GM21529 (cell line): ENCODE measurements around the gene DCDC2.
"Not testable (repeated sequence)": the region's sequence is repeated elsewhere in the genome, so short reads cannot be mapped to it uniquely, and the experiment has no call there.

Source experiments
- ATAC-seq: cut with Tn5 transposase; IDR thresholded peaks from one replicate; pipeline ENCODE4 v1.9.1; 2021; ENCODE audit not compliant: unreplicated experiment

The DCDC2 gene

DNA sequence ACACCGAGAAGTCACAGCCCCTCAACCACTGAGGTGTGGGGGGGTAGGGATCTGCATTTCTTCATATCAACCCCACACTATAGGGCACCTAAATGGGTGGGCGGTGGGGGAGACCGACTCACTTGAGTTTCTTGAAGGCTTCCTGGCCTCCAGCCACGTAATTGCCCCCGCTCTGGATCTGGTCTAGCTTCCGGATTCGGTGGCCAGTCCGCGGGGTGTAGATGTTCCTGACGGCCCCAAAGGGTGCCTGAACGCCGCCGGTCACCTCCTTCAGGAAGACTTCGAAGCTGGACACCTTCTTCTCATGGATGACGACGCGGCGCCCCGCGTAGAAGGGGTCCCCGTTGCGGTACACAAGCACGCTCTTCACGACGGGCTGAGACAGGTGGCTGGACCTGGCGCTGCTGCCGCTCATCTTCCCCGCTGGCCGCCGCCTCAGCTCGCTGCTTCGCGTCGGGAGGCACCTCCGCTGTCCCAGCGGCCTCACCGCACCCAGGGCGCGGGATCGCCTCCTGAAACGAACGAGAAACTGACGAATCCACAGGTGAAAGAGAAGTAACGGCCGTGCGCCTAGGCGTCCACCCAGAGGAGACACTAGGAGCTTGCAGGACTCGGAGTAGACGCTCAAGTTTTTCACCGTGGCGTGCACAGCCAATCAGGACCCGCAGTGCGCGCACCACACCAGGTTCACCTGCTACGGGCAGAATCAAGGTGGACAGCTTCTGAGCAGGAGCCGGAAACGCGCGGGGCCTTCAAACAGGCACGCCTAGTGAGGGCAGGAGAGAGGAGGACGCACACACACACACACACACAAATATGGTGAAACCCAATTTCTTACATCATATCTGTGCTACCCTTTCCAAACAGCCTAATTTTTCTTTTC lies at the start of gene DCDC2:
DCDC2 (minus strand) TSS at position 724 of the 883 bp plus-strand sequence; CDS start at position 415, 309 bp downstream.
- ATAC-seq = no peak

DNA sequence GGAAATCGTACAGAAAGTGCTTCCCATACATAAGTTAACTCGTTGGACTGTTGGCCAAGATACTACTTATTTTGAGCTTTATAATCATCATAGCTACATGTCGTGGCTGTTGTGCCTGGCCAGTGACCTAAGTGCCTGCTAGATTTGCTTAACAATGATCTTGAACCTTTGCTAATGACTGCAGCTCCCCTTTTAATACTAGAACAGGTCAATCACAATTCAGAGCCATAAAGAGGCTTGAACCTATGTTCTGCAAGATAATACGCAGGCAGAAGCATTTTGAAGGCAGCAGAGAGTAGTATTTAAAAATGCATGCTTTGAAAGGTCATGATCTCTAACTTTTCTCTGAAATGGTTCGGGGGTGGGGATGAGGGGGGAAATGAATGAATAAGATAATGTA lies 47.4 kb upstream of the DCDC2 start:
- ATAC-seq = no peak

DNA sequence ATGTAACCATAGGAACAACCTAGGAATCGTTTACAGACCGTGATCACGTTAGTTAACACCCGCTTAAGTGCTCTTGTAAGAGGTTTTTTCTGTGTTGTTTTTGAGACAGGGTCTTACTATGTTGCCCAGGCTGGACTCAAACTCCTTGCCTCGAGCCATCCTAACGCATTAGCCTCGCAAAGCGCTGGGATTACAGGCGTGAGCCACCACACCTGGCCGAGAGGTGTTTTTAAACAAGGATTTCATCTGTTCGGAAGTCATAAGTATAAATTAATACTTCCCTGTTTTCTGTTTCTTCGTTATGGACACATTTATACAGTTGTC lies 45.6 kb upstream of the DCDC2 start:
- ATAC-seq = no peak

DNA sequence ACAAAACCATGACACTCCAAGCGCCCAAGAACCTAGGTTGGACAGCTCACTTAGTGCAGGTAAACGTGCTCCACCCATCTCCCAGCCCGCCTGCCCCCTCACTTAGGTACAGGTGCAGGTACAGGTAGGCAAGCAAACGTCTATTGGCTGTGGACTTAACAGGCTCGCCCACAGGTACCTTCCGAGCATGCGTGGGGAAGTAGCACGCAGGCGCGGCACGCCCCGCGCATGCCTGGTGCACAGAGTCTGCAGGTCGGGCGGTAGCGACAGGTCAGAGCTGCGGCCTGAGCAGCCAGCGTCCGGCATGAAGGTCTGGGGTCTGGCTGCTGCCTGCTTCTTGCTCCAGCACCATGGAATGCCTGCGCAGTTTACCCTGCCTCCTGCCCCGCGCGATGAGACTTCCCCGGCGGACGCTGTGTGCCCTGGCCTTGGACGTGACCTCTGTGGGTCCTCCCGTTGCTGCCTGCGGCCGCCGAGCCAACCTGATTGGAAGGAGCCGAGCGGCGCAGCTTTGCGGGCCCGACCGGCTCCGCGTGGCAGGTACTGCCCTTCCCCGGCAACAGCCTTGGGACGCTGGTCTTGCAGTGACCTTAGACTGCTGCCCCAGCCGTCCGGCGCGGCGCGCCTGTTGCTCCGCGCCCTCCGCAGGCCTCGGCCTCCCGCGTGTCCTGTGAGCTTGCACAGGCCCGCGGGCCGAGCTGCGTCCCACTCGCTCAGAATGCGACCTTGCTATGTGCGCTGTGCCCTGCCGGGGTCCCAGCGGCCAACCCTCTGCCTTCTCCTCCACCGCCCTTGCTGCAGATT lies 45.0 kb upstream of the DCDC2 start, which contains the start of gene MRS2:
MRS2 (plus strand) TSS at position 240 of the 804 bp plus-strand sequence; CDS start at position 351, 111 bp downstream.
- ATAC-seq = peak; percentile 95

DNA sequence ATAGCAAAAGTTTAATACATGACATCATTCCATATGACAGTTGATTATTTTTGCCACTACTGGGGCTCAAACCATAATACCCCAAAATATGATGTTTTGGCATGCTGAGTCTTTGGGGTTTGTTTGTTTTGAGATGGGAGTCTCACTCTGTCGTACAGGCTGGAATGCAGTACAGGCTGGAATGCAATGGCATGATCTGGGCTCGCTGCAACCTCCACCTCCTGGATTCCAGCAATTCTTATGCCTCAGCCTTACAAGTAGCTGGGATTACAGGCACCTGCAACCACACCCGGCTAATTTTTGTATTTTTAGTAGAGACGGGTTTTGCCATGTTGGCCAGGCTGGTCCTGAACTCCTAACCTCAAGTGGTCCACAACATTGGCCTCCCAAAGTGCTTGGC lies 43.6 kb upstream of the DCDC2 start:
- no peak for ATAC-seq

DNA sequence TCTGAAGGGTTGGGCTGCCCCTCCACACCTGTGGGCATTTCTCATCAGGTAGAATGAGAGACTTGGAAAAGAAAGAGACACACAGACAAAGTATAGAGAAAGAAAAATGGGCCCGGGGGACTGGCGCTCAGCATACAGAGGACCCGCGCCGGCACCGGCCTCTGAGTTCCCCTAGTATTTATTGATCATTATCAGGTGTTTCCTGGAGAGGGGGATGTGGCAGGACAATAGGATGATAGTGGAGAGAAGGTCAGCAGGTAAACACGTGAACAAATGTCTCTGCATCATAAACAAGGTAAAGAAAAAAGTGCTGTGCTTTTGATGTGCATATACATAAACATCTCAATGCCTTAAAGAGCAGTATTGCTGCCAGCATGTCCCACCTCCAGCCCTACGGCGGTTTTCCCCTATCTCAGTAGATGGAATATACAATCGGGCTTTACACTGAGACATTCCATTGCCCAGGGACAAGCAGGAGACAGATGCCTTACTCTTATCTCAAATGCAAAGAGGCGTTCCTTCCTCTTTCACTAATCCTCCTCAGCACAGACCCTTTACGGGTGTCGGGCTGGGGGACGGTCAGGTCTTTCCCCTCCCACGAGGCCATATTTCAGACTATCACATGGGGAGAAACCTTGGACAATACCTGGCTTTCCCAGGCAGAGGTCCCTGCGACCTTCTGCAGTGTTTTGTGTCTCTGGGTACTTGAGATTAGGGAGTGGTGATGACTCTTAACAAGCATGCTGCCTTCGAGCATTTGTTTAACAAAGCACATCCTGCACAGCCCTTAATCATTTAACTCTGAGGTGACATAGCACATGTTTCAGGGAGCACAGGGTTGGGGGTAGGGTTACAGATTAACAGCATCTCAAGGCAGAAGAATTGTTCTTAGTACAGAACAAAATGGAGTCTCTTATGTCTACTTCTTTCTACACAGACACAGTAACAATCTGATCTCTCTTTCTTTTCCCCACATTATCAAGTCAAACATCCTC lies 42.5 kb upstream of the DCDC2 start:
- ATAC-seq = not testable (repeated sequence)

DNA sequence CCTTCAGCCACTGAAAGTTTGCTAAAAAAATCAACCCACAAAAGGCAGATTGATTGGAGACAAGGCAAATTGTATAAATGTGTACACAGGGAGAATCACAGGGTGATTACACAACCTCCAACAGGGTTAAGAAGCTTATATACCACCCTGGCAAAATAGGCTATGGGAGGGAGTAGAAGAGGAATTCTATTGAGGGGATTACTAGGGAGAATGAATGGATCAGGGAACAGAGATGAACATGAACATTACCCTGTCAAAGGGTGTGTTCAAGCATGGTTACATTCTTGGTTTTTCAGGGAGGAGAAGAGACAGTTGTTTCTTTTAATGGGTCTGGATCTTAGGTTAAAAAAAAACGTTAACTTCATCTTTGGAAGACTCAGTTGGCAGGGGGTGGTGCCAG lies 39.8 kb upstream of the DCDC2 start:
- no peak for ATAC-seq

DNA sequence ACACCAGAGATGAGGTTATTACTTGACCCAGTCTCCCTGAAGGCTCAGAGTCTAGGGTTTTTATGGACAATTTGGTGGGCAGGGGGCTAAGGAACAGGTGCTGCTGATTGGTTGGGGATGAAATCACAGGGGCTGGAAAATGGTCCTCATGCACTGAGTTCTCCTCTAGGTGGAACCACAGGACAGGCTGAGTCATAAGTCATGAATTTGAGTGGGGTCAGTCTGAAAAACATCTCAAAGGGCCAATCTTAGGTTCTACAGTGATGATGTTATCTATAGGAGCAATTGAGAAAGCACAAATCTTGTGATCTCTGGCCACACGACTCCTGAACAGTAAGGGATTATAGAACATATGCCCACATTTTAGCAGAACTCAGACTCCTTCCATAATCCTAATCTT lies 39.0 kb upstream of the DCDC2 start:
- ATAC-seq = no peak

DNA sequence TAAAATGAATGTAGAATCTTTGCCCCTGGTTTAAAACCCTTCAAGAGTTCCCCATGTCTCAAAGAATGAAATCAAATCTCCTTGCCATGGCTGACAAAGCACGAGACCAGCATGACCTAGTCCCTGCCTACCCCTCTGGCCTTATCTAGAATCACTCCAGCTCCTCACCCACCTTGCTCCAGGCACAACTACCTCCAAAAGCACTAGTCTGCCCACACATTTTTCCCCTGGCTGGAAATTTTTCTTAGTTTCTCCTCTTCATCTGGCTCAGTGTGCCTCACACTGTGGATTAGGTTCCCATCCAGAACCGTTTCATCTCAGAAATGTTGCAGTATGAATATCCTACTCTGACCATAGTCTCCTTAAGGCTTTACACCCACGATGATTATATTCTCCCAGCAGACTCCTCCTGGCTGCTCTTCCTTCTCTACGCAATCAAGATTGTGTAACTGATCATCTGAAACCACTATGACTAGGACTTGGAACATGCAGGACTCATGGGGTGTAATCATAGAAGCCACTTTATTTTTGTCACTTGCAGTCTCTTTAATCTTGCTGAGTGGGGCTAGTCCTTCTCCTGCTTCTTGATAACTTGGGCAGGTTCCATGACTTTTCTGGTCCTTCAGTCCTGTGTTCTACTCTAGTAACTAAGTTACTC lies 37.0 kb upstream of the DCDC2 start:
- ATAC-seq = no peak

DNA sequence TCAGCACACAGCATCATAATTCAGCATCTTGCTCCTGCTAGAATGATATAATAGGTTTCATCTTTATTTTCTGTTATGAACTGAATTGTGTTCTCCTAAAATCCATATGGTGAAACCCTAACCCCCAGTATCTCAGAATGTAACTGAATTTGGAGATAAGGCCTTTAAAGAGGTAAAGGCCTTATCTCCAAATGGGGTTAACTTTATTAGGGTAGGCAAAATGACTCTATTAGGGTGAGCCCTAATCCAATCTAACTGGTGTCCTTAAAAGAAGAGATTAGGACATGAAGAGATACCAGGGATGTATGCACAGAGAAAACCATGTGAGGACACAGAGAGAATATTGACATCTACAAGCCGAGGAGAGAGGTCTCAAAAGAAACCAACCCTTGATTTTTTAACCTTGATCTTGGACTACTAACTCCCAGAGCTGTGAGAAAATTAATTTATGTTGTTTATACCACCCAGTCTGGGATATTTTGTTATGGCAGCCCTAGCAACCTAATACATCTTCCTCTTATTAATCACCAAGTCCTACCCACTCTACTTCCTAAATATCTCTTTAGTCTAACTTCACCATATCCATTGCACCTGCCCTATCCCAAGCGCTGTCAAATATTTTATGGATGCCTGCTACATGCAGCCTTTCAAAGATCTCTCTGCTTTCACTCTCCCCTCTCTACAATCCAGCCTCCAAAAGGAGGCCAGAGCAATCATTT lies 36.4 kb upstream of the DCDC2 start:
- ATAC-seq = no peak

DNA sequence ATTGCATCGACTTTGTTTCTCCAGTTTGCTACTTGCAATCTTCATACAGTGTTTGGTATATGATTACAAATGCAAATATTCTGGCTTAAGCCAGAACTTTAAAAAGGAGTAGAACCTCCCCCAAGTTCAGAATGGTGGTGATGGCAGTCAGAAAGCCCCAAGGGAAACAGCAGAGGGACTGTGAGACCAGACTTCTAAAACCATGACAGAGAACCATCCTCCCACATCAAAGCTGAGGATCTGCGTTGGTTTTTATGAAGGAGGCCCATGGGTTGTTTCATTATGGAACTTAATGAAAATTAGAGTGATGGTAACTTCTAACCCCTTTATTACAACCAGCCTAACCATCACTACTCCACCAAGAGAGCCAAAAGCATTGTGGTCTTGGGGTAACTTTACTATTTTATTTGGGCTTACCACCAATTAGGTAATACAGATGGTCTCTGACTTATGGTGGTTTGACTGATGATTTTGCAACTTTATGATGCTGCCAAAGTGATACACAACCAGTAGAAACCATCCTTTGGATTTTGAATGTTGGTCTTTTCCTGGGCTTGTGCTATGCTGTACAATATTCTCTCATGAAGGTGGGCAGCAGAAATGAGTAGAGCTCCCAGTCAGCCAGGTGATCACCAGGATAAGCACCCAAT lies 34.0 kb upstream of the DCDC2 start:
- ATAC-seq = peak; percentile 90

DNA sequence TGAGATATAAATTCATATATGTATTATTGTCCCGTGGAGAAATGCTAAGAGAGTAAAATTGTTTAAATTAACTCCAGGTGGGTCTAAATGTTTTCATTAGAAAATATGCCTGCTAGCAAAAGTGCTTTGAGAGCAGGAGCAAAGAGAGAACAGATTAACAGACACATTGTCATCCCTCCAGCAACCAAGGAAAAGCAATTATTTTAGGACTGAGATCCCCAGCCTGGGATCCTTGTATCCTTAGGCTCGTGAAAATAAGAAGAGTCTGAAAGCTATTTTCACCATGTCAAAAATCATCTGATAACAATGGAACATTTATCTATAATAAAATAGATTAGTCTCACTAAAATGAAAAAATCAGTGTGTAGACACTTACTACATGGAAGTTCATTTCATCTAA lies 33.3 kb upstream of the DCDC2 start:
- no peak for ATAC-seq

DNA sequence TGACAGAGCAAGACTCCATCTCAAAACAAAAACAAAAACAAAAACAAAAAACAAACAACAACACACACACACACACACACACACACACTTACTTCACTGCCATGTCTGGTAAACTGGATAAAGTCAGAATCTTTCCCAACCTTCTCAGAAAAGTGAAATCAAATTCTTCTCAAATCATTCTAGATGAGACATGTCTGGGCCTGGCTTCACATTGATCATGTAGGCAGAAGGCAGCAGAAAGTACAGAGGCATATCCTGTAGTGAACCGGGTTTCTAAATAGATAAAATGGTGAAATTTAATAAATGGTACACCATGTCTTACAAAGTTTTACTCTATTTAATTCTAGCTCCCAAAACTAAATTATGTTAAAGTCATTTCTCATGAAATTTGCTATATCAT lies 30.0 kb upstream of the DCDC2 start:
- no peak for ATAC-seq

DNA sequence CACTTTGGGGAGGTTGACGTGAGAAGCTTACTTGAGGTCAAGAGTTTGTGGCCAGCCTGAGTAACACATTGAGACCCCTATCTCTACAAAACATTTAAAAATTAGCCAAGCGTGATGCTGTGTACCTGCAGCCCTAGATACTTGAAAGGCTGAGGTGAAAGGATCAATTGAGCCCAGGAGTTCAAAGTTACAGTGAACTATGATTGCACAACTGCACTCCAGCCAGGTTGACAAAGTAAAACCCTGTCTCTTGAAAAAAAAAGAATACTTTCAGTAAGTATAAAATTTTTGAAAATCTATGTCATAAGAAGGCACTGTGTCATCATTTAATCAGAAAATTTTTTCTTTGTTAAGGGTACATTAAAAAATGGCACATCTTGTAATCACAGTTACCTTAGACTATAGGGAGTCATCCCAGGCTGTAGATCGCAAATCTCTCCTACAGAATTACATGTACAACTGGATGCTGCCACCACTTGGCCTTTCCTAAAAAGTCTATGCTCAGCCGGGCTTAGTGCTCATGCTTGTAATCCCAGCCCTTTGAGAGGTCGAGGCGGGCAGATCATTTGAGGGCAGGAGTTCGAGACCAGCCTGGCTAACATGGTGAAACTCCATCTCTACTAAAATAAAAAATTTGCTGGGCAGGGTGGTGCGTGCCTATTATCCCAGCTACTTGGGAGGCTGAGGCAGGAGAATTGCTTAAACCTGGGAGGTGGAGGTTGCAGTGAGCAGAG lies 27.8 kb upstream of the DCDC2 start:
- no peak for ATAC-seq

DNA sequence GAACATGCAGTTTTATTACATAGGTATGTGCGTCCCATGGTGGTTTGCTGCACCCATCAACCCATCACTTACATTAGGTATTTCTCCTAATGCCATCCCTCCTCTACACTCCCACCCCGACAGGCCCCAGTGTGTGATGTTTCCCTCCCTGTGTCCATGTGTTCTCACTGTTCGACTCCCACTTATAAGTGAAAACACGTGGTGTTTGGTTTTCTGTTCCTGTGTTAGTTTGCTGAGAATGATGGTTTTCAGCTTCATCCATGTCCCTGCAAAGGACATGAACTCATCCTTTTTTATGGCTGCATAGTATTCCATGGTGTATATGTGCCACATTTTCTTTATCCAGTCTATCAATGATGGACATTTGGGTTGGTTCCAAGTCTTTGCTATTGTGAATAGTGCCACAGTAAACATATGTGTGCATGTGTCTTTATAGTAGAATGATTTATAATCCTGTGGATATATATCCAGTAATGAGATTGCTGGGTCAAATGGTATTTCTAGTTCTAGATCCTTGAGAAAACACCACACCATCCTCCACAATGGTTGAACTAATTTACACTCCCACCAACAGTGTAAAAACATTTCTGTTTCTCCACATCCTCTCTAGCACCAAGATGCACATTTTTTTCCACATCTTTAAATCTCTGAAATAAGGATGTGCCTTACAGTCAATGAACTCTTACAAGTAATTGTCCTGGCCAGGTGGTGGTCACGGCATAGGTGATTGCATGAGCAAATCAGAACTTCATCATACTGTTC lies 26.7 kb upstream of the DCDC2 start:
- ATAC-seq = not testable (repeated sequence)

DNA sequence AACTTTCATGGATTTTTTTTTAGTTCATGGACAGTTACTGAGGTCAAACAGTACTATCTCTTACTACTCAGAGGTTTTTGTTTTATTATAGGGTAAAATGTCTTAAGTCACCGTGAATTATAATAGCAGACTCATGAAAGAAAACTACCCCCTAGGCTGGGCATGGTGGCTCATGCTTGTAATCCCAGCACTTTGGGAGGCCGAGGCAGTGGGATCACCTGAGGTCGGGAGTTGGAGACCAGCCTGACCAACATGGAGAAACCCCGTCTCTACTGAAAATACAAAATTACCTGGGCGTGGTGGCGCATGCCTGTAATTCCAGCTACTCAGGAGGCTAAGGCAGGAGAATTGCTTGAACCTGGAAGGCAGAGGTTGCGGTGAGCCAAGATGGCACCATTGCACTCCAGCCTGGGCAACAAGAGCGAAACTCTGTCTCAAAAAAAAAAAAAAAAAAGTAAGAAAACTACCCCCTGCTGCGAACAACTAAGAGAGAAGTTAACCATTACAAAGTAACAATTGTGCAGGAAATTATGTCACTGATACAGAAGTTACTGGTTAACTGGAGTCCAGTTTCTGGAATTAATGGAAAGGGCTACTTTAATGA lies 25.1 kb upstream of the DCDC2 start:
- not testable (repeated sequence) for ATAC-seq

DNA sequence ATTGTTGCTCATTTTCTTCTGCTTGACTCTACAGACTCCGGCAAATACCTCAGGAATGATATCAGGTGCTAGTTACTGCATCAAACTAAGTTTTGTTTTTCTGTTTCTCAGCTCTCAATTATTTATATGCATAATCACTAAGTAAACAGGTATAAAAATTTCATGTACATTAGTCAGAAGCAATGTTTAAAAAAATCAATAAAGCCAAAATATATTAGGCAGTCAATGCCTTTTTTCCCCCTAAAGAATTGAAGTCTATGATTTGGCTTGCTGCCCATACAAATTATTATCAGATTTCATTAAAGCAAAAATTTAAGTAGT lies 24.3 kb upstream of the DCDC2 start:
- ATAC-seq = no peak
